K562 (cell line): ENCODE results near the gene SAP25. TPM values are rescaled to one million over a fixed set of nuclear protein-coding genes. Genes with fewer than 3 reads are reported as not detected.

Experiments used
- BHLHE40 ChIP-seq: IDR thresholded peaks from 2 replicates; pipeline ENCODE4 v1.6.1; 2011; ENCODE audit warnings: low read length, improper control_type of control experiment
- EWSR1 ChIP-seq: fragments of 450-650 bp; IDR thresholded peaks from 2 replicates; pipeline ENCODE4 v1.6.1; 2018; ENCODE audit warnings: borderline replicate concordance, mild to moderate bottlenecking, low read depth, moderate library complexity; ENCODE audit not compliant: partially characterized antibody
- FOXJ3 ChIP-seq: sonication (generic); formaldehyde crosslinking; IDR thresholded peaks from 2 replicates; pipeline ENCODE4 v1.4.0; 2020; ENCODE audit warnings: mild to moderate bottlenecking, missing genetic modification reagents
- GABPB2 ChIP-seq: fragments of 250-450 bp; sonication (Bioruptor Pico); conservative IDR thresholded peaks from 2 replicates; pipeline ENCODE4 v1.5.1; 2021; ENCODE audit warnings: mild to moderate bottlenecking
- HNRNPLL ChIP-seq: fragments of 200-400 bp; formaldehyde crosslinking; IDR thresholded peaks from 2 replicates; pipeline ENCODE4 v1.6.1; 2017; ENCODE audit warnings: low read length, low read depth, mild to moderate bottlenecking; ENCODE audit not compliant: poor library complexity, severe bottlenecking
- MGA ChIP-seq: fragments of 450-650 bp; IDR thresholded peaks from 2 replicates; pipeline ENCODE4 v1.6.1; 2016; ENCODE audit warnings: mild to moderate bottlenecking, moderate library complexity
- NFIC ChIP-seq: fragments of 450-650 bp; IDR thresholded peaks from 2 replicates; pipeline ENCODE4 v1.6.1; 2017; ENCODE audit warnings: mild to moderate bottlenecking, inconsistent platforms
- POU5F1 ChIP-seq: fragments of 150-350 bp; IDR thresholded peaks from 2 replicates; pipeline ENCODE4 v1.6.1; 2014; ENCODE audit warnings: borderline replicate concordance, low read length, low read depth, mild to moderate bottlenecking; ENCODE audit not compliant: partially characterized antibody
- SMAD4 ChIP-seq: fragments of 250-450 bp; sonication (Bioruptor Pico); conservative IDR thresholded peaks from 2 replicates; pipeline ENCODE4 v1.8.0; 2021; ENCODE audit warnings: inconsistent platforms, mild to moderate bottlenecking, moderate library complexity
- ZNF764 ChIP-seq: fragments of 250-450 bp; sonication (Bioruptor Pico); IDR thresholded peaks from 2 replicates; pipeline ENCODE4 v1.4.0; 2020; ENCODE audit warnings: low read depth, mild to moderate bottlenecking, moderate library complexity
- ZSCAN29 ChIP-seq: fragments of 450-650 bp; IDR thresholded peaks from 2 replicates; pipeline ENCODE4 v1.6.1; 2017
- polyA plus RNA-seq, 8 experiments: library from polyadenylated mRNA; depleted of rRNA in 4 of 8; stranded (reverse) in 5 of 8; unstranded in 3 of 8; fragments of >200 nt; fragmentation: Nextera tagmentation in 2 of 8; fragmentation: Illumina TruSeq in 1 of 8; extraction: Ambion mirVana in 2 of 8; extraction: Trizol in 1 of 8; gene quantifications; 2 replicates each; pipeline versions ENCODE4 v1.2.1 to v1.2.3, GENCODE V29; 2011 to 2014; ENCODE audit warnings: inconsistent platforms in 1 of 8, missing spikeins in 1 of 8
- total RNA-seq, 7 experiments: library from RNA; depleted of rRNA in 6 of 7; stranded (reverse); fragments of >200 nt in 6 of 7; fragmentation: Illumina TruSeq in 2 of 7; extraction: Trizol in 2 of 7; gene quantifications; 2 replicates each; pipeline versions ENCODE4 v1.2.1 to v1.2.3, GENCODE V29; 2011 to 2021; ENCODE audit warnings: low replicate concordance in 1 of 7

The SAP25 gene
- total and polyA plus RNA-seq, 9 of the 15 experiments (the other 6 are each of a cell fraction or from before 2014, with no cell fraction given) = 0.13 to 5.3 (median 0.78) TPM; not detected in 1

- peak; percentile 89 for TF ChIP-seq MGA
- no peak for TF ChIP-seq EWSR1
- no peak for TF ChIP-seq BHLHE40
- no peak for TF ChIP-seq GABPB2 (CRISPR knock-in tag)
- no peak for TF ChIP-seq FOXJ3 (CRISPR knock-in tag)
- no peak for TF ChIP-seq ZSCAN29
- TF ChIP-seq POU5F1 = no peak
- no peak for TF ChIP-seq ZNF764 (CRISPR knock-in tag)
- no peak for TF ChIP-seq SMAD4 (CRISPR knock-in tag)
- no peak for TF ChIP-seq NFIC
- peak; percentile 47 for TF ChIP-seq HNRNPLL
These were observed 31.5 kb upstream of the SAP25 start (continued) for GRCh38 chr7:100604976-100605911.
